RWPE2 (cell line): Measurements from ENCODE around the gene MAN1A1.

Experiments
- ATAC-seq: fragments of 200-7000 bp; cut with Tn5 transposase; 3 replicates; pipeline ENCODE4 v1.9.1; 2021; ENCODE audit warnings: low read depth
- DNase-seq: peaks from one replicate; pipeline ENCODE4 v3.0.0-alpha.2; 2020; ENCODE audit warnings: low spot score
- H3K27ac ChIP-seq: fragments of 450-650 bp; 2 replicates; pipeline ENCODE4 v1.5.1; 2017; ENCODE audit warnings: mild to moderate bottlenecking; ENCODE audit not compliant: poor library complexity, severe bottlenecking
- H3K27me3 ChIP-seq: fragments of 250-450 bp; sonication (Bioruptor Pico); 2 replicates; pipeline ENCODE4 v1.5.1; 2021; ENCODE audit warnings: mild to moderate bottlenecking, moderate library complexity; ENCODE audit not compliant: insufficient read depth, poor library complexity, severe bottlenecking
- H3K36me3 ChIP-seq: fragments of 250-450 bp; sonication (Bioruptor Pico); 2 replicates; pipeline ENCODE4 v1.5.1; 2020; ENCODE audit warnings: low read depth, mild to moderate bottlenecking, moderate library complexity
- H3K4me1 ChIP-seq: fragments of 250-450 bp; sonication (Bioruptor Pico); 2 replicates; pipeline ENCODE4 v1.5.1; 2021; ENCODE audit warnings: mild to moderate bottlenecking, moderate library complexity; ENCODE audit not compliant: insufficient read depth, poor library complexity, severe bottlenecking
- H3K4me3 ChIP-seq: fragments of 250-450 bp; sonication (Bioruptor Pico); 2 replicates; pipeline ENCODE4 v1.5.1; 2021; ENCODE audit warnings: mild to moderate bottlenecking, moderate library complexity; ENCODE audit not compliant: severe bottlenecking
- H3K9me3 ChIP-seq: fragments of 250-450 bp; sonication (Bioruptor Pico); 2 replicates; pipeline ENCODE4 v1.5.1; 2021; ENCODE audit warnings: mild to moderate bottlenecking, moderate library complexity; ENCODE audit not compliant: severe bottlenecking
- TF ChIP-seq, protein P1 (sequence below): fragments of 450-650 bp; IDR thresholded peaks from one replicate; pipeline ENCODE4 v1.5.1; 2017; ENCODE audit warnings: mild to moderate bottlenecking, moderate library complexity; ENCODE audit not compliant: poor library complexity, severe bottlenecking

Gene MAN1A1

DNA sequence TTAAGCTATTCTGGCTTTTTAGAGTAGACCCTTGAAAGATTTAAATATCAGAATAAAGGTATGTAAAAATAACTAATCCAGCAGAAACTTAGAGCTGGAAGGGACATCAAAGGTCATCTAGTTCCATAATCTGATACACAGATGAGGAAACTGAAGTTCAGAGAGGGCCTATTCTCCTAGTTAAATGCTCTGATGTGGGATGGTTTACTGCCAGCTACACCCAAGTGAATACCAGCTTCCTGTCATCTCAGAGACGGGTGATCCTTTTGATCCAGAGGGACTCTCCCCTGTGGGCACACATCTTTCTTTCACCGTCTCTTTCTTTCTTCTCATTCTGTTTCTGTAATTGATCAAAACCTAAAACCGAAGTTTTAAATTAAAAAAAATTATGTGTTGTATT, 94.1 kb downstream of the MAN1A1 start:
- TF ChIP-seq, protein P1, sequence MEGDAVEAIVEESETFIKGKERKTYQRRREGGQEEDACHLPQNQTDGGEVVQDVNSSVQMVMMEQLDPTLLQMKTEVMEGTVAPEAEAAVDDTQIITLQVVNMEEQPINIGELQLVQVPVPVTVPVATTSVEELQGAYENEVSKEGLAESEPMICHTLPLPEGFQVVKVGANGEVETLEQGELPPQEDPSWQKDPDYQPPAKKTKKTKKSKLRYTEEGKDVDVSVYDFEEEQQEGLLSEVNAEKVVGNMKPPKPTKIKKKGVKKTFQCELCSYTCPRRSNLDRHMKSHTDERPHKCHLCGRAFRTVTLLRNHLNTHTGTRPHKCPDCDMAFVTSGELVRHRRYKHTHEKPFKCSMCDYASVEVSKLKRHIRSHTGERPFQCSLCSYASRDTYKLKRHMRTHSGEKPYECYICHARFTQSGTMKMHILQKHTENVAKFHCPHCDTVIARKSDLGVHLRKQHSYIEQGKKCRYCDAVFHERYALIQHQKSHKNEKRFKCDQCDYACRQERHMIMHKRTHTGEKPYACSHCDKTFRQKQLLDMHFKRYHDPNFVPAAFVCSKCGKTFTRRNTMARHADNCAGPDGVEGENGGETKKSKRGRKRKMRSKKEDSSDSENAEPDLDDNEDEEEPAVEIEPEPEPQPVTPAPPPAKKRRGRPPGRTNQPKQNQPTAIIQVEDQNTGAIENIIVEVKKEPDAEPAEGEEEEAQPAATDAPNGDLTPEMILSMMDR: no peak
- ATAC-seq (no peak), DNase-seq (no peak)
- Histone ChIP-seq H3K36me3 (no peaks in the 10 kb centered on the region), H3K4me3 (no peak overlapping the region), H3K27ac (no peak overlapping the region), H3K4me1 (peaks cover 8% of the 10 kb centered on the region), H3K9me3 (no peaks in the 10 kb centered on the region), H3K27me3 (peaks cover 2% of the 10 kb centered on the region)

DNA sequence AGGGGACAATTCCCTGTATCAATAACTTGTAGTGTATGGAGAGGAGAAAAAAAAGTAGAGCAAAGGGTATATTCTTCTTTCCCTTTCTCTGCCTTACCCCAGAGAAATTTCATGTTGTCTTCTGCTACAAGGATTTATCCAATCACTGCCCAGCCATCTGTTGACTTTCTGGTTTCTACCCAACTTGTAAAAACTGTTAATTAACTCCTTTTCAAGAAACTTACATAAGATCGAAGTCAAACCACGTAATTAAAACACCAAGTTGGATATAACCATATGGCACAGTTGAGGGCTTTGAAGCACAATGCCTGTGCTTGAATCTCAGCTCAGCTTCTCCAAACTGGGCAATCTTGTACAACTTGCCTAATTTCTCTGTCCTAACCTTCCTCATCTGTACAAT, 99.5 kb downstream of the MAN1A1 start:
- DNase-seq (no peak), ATAC-seq (no peak)
- H3K27me3 ChIP-seq: no peaks in the 10 kb centered on the region
- H3K27ac ChIP-seq: no peak overlapping the region
- TF ChIP-seq, protein P1: no peak
- no peak overlapping the region for H3K4me3 ChIP-seq
- no peaks in the 10 kb centered on the region for H3K4me1 ChIP-seq
- no peaks in the 10 kb centered on the region for H3K9me3 ChIP-seq
- no peaks in the 10 kb centered on the region for H3K36me3 ChIP-seq

DNA sequence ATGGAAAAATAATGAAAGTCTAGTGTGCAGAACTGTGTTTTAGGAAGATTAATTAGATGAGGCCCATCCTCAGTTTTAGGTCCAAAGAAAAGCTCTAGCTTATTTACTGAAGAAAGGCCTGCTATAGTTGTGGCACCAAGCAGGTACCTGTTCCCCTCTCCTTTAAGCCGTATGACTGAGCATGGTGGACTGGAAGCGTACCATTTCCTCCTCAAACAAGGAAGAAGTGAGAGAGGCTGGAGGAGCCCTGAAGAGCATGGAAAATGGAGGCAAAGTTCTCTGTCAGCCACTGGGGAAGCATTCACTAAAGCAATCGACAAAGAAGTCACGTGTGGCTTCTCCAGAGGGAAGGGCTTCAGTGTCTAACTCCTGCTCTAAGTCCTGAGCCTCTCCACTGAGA, 100.2 kb downstream of the MAN1A1 start:
- Histone ChIP-seq H3K4me3 (no peak overlapping the region), H3K27me3 (no peaks in the 10 kb centered on the region), H3K4me1 (no peaks in the 10 kb centered on the region), H3K36me3 (no peaks in the 10 kb centered on the region), H3K27ac (no peak overlapping the region), H3K9me3 (no peaks in the 10 kb centered on the region)
- DNase-seq: no peak
- no peak for ATAC-seq
- TF ChIP-seq, protein P1: no peak

DNA sequence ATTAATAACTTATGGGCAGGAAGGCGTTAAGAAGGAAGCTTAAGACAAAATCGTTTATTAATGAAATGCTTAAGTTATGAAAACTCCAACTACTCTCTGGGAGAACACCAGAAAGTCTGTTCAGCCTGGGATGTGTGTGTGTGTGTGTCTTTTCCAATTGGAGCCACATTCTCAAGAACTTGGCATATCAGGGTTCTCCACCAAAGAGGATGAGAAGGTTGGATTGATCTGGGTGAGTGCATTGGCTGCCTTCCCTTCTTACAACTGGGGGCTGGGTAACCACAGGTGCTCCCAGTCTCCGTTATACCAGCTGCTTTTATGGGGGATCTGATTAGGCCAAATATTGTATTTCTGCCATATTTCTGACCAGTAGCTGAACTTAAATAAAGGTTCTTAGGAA, 102.1 kb downstream of the MAN1A1 start:
- H3K27ac ChIP-seq: no peak overlapping the region
- no peak for DNase-seq
- H3K4me1 ChIP-seq: no peaks in the 10 kb centered on the region
- no peak for ATAC-seq
- H3K4me3 ChIP-seq: no peak overlapping the region
- TF ChIP-seq, protein P1: no peak
- no peaks in the 10 kb centered on the region for H3K36me3 ChIP-seq
- H3K27me3 ChIP-seq: no peaks in the 10 kb centered on the region
- H3K9me3 ChIP-seq: no peaks in the 10 kb centered on the region

DNA sequence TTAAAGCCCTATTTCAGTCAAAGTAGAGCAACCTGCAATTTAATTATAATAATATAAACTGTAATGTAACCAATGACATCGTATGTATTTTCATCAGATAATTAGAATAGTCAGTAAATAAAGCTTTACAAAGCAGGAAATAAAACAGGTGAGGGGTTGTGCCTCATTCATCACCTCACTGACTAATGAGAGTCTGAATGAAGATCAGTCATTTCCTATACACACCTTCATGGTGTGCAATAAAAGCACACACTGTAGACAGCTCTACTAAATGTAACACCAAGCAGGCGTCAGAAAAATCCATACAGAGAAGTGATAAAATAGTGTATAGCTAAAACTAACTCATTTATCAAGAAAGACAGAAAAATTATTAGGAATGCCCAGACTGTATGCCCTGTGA, 105.9 kb downstream of the MAN1A1 start:
- H3K4me3 ChIP-seq: no peak overlapping the region
- no peaks in the 10 kb centered on the region for H3K27me3 ChIP-seq
- DNase-seq: no peak
- H3K9me3 ChIP-seq: no peaks in the 10 kb centered on the region
- H3K4me1 ChIP-seq: no peaks in the 10 kb centered on the region
- no peak overlapping the region for H3K27ac ChIP-seq
- TF ChIP-seq, protein P1: no peak
- H3K36me3 ChIP-seq: no peaks in the 10 kb centered on the region
- no peak for ATAC-seq
